IPS-NIHi11 (cell line): ENCODE results near the gene KERA.
"Not testable (repeated sequence)": the region's sequence is repeated elsewhere in the genome, so short reads cannot be mapped to it uniquely, and the experiment has no call there.

Experiments
- DNase-seq: peaks from one replicate; pipeline ENCODE4 v3.0.0; 2012; ENCODE audit warnings: mixed read lengths, low spot score

KERA gene, protein sequence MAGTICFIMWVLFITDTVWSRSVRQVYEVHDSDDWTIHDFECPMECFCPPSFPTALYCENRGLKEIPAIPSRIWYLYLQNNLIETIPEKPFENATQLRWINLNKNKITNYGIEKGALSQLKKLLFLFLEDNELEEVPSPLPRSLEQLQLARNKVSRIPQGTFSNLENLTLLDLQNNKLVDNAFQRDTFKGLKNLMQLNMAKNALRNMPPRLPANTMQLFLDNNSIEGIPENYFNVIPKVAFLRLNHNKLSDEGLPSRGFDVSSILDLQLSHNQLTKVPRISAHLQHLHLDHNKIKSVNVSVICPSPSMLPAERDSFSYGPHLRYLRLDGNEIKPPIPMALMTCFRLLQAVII

DNA sequence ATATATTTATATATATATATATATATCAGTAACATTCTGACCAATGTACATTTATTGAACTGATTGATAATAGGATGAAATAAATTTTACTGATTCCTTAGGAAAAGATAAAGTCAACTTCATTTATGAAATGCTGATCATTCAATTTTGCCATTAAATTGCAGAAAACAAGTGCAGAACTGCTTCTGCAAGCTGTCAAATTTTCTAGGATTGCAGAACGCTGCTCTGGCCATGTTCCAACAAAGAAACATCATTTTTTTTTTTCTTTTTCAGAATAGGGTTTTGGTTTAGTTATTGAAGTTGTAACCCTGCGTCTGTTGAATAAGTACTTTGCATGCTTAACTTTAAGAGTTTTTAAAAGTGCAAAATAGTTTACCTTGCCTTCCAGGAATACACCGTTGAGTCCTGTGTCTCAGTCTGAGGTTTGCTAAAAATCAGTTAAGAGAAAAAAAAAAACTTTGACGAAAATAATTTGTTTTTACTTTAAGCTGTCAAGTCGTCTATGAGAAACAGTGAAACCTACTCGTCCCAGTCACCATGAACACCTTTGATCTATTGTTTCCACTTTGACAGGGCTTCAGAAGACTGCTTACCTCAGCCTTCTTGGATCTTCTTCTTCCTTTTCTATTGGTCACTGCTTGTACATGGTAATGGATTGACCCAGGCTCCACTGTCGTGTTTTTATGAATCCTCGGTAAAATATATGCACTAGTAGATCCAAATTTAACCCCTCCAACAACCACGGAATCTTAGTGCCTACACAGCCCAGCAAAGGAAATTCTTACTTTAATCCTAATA lies at the start of gene KERA:
Gene KERA, minus strand, starts transcription at position 657 of the 798 bp plus-strand sequence. CDS start 1,743 bp downstream, outside the sequence.
- no peak for DNase-seq

- DNase-seq, result no peak
These were observed 48.5 kb upstream of the KERA start for GRCh38 chr12:91106283-91106682.

DNA sequence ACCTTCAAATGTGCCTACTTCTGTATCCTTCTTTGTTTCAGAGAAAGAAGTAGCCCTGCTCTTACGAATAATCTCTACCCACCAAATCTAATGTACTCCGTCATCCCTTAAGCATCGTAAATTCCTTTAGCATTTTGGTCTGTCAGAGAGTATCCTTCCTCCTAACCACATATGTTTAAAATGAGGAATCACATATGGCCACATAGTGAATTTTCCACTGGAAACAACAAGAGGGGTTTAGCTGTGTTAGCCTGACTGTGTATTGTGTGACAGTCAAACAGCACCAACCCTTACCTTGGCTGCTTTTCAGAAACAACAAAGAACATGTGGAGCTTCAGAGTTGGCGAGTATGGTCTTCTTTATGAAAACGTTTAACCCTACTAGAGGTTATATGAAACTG lies 48.0 kb upstream of the KERA start:
- no peak for DNase-seq

- DNase-seq, result no peak
These were observed 47.1 kb upstream of the KERA start for GRCh38 chr12:91104812-91105466.

DNA sequence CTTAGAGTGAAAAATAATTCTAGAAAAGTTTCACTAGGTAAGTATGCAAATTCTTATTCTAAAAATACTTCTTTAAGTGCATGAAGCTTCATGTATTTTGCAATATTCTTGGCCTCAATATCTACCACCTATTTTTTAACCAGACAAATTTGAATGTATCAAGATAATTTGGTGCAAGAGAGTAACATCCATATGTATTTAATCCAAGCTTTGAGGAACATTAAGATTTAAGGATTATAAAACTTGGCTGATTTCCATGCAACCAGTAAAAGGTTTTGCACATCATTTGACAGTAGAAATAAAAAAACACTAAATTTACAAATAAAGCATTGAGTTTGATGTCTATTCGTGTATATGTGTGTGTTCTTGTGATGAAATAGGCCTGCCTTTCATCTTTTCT lies 45.8 kb upstream of the KERA start:
- no peak for DNase-seq

- DNase-seq, result no peak
These were observed 45.3 kb upstream of the KERA start for GRCh38 chr12:91103101-91103500.

- DNase-seq, result no peak
These were observed 43.1 kb upstream of the KERA start for GRCh38 chr12:91100906-91101305.

- DNase-seq, result no peak
These were observed 42.0 kb upstream of the KERA start for GRCh38 chr12:91099836-91100235.

DNA sequence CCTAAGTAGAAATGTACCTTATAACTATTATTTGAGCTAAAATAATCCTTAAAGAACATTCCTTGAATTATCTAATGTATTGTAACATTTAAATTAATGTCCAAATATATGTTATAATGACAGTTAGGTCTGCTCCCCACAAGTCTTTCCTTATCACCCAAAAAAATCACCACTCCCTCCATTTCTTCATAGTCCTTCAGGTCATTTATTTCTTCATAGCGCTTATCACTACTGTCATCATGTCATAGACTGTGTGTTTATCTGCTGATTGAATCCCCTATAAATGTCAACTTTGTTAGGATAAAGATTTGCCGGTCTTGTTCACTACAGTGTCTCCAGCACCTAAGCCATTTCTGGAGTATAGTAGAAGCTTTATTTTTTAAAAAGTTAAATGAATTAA lies 41.5 kb upstream of the KERA start:
- no peak for DNase-seq

- no peak for DNase-seq
These were observed 41.1 kb upstream of the KERA start for GRCh38 chr12:91098941-91099340.

- no peak for DNase-seq
These were observed 40.6 kb upstream of the KERA start for GRCh38 chr12:91098461-91098860.

GRCh38 chr12:91094957-91095356 lies 37.1 kb upstream of the KERA start:
- DNase-seq, result no peak

DNA sequence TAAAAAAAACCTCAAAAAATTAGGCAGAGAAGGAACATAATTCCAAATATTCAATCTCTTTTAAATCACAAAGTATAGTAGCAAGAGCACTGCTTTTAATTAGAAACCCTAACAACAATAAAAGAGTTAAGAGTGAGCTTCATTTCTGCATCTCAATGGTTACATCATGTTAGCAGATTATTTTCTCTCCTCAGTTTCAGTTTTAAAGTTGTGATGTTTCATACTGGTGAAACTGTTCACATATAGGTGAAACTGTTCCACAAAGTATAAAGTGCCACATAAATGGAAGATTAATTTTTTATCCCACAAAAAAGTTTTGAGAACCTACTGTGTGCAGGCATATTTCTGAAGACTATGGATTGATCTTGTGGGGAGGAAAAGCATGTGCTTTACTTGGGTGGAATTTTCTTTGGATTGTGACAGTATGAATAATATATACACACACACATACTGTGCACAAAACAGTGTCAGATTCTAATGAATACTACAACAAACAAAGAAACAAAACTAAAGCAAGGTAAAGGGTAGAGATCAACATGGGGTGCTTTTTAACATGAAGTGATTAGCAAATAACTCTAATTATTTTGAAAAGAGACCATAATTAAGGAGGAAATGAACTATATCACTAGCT lies 36.3 kb upstream of the KERA start:
- no peak for DNase-seq

DNA sequence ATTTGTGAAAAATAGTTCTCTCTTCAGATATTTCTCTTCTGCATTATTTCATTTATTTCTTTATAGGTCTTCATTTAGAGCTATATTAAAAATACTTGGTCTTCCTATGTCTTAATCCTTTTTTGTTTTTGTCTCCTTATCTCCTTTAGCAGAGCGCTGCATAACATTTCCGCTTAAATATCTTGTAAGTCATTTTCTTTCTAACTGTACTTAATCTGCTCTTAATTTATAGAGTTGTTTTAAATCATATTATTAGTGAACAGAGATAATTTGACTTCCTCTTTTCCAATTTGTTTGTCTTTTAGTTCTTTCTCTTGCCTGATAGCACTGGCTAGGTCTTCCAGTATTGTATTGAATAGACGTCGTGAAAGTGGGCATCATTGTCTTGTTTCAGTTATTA lies 35.5 kb upstream of the KERA start:
- no peak for DNase-seq

DNA sequence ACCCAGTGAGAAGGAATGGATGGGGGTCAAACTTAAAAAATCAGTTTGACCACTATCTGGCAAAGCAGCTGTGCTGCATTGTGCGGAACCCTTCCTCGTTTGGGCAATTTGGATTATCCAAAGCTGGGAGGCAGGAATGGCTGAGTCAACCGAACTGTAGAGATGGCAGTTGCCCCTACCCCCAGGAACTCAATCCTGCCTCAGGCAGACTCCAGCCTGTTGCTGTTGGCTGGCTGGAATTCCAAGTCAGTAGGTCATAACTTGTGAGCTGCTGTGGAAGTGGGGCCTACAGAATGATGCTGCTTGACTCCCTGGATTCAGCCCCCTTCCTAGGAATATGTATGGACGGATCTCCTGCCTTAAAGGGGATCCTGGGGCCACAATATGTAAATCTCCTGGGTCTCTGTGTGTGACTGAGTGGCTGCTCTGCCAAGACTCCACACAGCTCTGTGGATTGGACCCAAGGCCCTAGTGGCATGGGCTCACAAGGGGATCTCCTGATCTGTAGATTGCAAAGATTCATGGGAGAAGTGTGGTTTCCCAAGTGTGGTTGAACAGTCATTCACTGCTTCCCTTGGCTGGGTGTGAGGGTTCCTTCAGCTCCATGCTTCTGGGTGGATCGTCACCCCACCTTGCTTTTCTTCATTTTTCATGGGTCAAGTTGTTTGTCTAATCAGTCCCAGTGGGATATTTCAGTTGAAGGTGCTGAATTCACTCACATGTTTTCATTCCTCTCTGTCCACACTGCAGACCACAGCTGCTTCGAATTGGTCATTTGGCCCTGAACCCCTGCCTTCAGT lies 34.3 kb upstream of the KERA start:
- no peak for DNase-seq

DNA sequence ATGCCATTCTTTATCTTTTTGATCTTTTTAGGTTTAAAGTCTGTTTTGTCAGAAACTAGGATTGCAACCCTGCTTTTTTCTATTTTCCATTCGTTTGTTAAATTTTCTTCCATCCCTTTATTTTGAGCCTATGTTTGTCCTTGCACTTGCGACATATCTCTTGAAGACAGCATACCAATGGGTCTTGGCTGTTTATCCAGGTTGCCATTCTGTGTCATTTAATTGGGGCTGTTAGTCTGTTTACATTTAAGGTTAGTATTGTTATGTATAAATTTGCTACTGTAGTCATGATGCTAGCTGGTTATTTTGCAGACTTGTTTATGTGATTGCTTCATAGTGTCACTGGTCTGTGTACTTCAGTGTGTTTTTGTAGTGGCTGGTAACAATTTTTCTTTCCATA lies 32.1 kb upstream of the KERA start:
- not testable (repeated sequence) for DNase-seq

DNA sequence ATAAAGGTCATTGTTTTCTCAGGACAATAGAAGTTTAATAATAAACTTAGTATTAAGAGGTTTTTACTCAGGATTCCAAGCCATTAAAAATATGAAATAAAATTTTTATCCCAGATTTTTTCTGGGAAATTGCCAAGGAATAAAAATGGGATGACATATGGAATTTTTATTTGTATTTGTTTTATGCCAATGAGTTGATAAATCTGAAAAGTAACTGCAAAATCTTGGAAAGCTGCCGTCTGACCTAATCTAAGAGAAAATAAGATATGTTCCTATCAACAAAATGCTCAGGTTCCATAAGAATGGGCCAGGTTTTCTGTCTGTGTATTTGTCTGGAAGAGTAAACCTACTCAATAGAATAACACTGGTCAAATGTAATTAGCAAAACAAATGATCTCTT lies 22.2 kb upstream of the KERA start:
- DNase-seq, result no peak

DNA sequence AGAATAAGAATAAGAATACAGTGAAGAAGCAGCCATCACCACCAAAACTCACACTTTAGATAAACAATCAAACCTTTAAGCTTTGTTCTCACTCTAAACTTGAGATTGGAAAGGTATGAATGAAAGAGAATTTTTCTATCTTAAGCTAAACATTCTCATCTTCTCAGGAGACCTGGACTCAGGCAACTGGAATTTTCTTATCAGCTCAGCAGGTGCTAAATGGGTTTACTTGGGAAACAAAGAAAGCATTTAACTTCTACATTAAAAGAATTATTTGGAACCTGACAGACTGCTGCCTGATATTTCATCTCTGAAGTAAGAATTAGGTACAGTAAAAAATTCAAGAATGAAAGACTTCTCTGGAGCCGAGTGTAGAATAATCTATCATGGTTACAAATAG lies 20.7 kb upstream of the KERA start:
- DNase-seq, result no peak

DNA sequence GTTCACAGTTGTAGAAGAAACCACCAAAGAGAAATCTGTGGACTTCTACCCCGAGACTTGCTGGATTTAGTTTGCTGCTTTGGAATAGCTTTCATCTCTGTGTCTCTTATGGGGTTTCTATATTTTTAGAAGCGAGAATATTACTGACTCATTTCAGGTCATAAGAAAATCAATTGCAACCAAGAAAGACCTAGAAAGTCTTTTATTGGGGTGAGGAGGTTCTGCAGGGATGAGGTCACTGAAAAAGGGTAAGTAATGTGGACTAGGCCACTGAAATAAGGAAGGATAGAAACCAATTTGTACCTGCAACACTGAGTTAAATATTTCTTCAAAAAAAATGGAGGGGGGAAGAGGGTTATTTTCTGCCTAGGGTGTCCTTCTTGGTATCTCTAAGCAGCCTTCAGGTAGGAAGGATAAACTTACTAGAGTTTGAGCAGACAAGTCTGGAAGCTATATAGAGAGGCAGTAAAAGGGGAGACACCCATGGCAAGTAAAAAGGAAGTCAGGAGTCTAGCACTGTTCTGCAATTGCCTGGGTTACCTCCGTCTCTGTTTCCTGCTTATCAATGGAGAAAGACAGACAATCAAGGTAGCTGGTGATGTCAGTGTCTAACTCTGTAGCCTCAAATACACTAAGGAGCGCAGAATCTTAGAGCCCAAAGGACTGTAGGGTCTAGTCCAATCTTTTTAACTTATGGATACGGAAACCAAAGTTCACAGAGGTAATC lies 19.6 kb upstream of the KERA start:
- no peak for DNase-seq

GRCh38 chr12:91074851-91075250 lies 17.0 kb upstream of the KERA start:
- no peak for DNase-seq

- no peak for DNase-seq
These were observed 16.4 kb upstream of the KERA start for GRCh38 chr12:91074154-91074709.
